Upper lobe of left lung (tissue), 4 donors: ENCODE measurements around the gene SLC16A9.

Experiments
- EP300 ChIP-seq, 4 donors: sonication (generic); formaldehyde crosslinking; IDR thresholded peaks; one replicate each; pipeline ENCODE4 v1.5.1; 2017; ENCODE audit warnings: antibody characterized with exemption in 4 of 4, control low read depth in 2 of 4
- POLR2AphosphoS5 ChIP-seq, 2 donors: sonication (generic); formaldehyde crosslinking; IDR thresholded peaks; one replicate each; pipeline ENCODE4 v1.5.1; 2017; ENCODE audit warnings: antibody characterized with exemption in 2 of 2
- TF ChIP-seq, protein P1 (sequence below), 6 experiments: fragments of 450-650 bp in 4 of 6; fragments of 200-600 bp in 2 of 6; sonication (generic) in 2 of 6; IDR thresholded peaks; one replicate each; pipeline ENCODE4 v1.5.1; 2016 to 2019; ENCODE audit warnings: antibody characterized with exemption in 6 of 6

DNA sequence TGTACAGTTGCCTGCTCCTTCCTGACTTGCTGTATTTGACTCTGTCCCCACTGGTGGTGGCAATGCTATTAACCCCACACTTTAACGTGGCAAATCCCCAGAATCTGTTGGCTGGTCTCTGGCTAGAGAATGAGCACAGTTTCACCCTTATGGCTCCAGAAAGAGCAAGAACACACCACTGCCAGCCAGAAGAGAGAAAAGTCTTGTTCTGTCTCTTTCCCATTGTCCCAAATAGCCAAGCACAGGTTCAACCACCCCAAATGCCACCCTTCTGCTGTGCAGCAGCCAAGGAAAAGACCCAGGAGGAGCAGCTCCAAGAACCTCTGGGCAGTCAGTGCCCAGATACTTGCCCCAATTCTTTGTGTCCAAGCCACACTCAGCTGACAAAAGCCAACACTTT, 11.3 kb downstream of the SLC16A9 start:
- TF ChIP-seq EP300 (IDR thresholded peaks at IDR 0.05) (no peak), POLR2AphosphoS5 (IDR thresholded peaks at IDR 0.05) (no peak)
- TF ChIP-seq, protein P1, sequence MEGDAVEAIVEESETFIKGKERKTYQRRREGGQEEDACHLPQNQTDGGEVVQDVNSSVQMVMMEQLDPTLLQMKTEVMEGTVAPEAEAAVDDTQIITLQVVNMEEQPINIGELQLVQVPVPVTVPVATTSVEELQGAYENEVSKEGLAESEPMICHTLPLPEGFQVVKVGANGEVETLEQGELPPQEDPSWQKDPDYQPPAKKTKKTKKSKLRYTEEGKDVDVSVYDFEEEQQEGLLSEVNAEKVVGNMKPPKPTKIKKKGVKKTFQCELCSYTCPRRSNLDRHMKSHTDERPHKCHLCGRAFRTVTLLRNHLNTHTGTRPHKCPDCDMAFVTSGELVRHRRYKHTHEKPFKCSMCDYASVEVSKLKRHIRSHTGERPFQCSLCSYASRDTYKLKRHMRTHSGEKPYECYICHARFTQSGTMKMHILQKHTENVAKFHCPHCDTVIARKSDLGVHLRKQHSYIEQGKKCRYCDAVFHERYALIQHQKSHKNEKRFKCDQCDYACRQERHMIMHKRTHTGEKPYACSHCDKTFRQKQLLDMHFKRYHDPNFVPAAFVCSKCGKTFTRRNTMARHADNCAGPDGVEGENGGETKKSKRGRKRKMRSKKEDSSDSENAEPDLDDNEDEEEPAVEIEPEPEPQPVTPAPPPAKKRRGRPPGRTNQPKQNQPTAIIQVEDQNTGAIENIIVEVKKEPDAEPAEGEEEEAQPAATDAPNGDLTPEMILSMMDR (IDR thresholded peaks at IDR 0.05): no peak
